SH-SY5Y (cell line): ENCODE results near the gene PAX7.

Source experiments
- GATA2 ChIP-seq: IDR thresholded peaks from 2 replicates; pipeline ENCODE4 v1.6.1; 2011; ENCODE audit warnings: mild to moderate bottlenecking, low read depth, low read length
- GATA3 ChIP-seq: IDR thresholded peaks from 2 replicates; pipeline ENCODE4 v1.6.1; 2011; ENCODE audit warnings: low read depth, mild to moderate bottlenecking, low read length, moderate library complexity

- TF ChIP-seq GATA2 (no peak), GATA3 (no peak)
These were observed 40.2 kb downstream of the PAX7 start for GRCh38 chr1:18670868-18671225.
